ENCODE results near the gene BGN.

The BGN gene

DNA sequence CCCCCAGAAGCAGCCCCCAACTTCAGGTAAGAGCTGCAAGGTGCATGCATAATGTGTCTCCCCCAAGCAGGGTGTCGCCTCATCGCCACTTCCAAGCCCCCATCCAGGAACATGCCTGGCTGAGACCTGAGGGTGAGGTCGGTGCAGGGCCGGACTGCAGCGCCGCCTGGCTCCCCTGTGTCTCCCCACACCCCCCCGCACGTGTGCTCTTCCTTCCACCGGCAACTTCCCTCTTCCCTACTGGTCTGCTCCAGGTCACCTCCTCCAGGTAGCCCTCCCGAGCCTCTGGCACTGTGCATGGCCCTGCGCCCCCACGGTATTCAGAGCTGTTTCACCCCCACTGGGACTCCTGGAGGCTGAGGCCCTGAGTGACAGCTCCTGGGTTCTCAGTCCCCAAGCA lies 2.2 kb upstream of the BGN start:
- DNase-seq (ENCODE audit: low spot score in 2 of 2) (no peak), ATAC-seq (replicated peaks; ENCODE audit: extremely low read depth, poor library complexity, severe bottlenecking) (no peak)
- Mint-ChIP-seq H3K9me3 (no peaks in the 10 kb centered on the region), H3K27me3 (no peaks in the 10 kb centered on the region), H3K36me3 (ENCODE audit: insufficient read depth) (no peaks in the 10 kb centered on the region), H3K27ac (ENCODE audit: low read depth) (no peak overlapping the region), H3K4me3 (no peak overlapping the region), H3K4me1 (no peaks in the 10 kb centered on the region)

DNA sequence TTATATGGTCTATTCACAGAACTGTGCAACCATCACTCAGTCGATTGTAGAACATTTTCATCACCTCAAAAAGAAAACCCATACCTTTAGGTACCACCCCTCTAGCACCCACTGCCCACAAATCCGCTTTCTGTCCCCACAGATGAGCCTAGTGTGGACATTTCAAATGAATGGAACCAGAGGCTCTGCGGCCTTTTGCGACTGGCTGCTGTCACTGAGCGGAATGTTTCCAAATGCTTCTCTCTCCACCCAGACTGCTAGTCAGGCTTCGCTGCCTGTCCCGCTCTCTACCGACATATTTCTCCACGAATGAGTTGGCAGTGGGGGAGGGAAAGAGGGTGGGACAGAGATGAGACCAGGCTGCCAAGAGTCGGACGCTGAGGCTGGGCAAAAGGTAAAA lies 1.7 kb upstream of the BGN start:
- Mint-ChIP-seq H3K27ac (ENCODE audit: low read depth) (no peak overlapping the region), H3K36me3 (ENCODE audit: insufficient read depth) (no peaks in the 10 kb centered on the region), H3K4me1 (no peaks in the 10 kb centered on the region), H3K4me3 (no peak overlapping the region), H3K27me3 (no peaks in the 10 kb centered on the region), H3K9me3 (no peaks in the 10 kb centered on the region)
- DNase-seq (ENCODE audit: low spot score in 2 of 2) (no peak), ATAC-seq (replicated peaks; ENCODE audit: extremely low read depth, poor library complexity, severe bottlenecking) (no peak)

DNA sequence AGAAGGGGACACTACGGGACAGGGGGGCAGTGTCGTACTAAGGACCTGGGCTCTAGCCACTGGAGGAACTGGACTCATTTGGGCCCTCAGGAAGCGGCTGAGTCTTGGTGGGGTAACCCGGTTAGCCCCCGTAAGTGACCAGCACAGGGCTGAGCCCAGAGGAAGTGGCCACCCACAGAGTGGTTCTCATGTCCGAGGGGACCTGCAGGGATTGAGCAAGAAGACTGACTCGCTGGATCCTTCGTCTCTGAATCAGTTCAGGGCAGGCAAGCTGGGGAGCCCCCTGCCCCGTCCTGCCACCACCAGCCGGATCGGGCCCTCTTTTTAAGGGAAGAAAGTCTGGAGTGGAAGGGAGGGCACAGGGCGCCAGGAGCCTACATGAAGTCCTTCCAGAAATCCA lies 719 bp upstream of the BGN start:
- DNase-seq (ENCODE audit: low spot score in 2 of 2) (no peak), ATAC-seq (replicated peaks; ENCODE audit: extremely low read depth, poor library complexity, severe bottlenecking) (no peak)
- H3K4me1 Mint-ChIP-seq: no peaks in the 10 kb centered on the region
- no peaks in the 10 kb centered on the region for H3K36me3 Mint-ChIP-seq (ENCODE audit: insufficient read depth)
- H3K9me3 Mint-ChIP-seq: no peaks in the 10 kb centered on the region
- no peaks in the 10 kb centered on the region for H3K27me3 Mint-ChIP-seq
- no peak overlapping the region for H3K4me3 Mint-ChIP-seq
- no peak overlapping the region for H3K27ac Mint-ChIP-seq (ENCODE audit: low read depth)

DNA sequence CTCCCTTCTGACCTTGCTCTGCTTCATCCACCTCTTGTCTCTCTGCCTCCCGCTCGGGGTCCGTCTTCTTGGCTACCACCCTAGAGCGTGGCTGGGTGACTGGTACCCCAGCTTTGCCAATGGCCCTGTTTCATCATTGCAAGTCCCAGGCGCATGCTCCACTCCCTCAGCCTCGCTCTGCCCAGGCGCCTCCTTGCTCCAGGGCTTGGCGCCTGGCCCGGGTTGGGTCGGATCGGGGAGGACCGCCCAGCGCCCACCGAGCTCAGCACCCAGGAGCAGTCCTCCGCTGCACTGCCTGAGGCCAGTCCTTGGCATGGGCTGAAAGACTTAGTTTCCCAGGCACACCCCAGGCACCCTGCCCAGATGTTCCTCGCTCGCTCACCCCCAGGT lies 577 bp downstream of the BGN start:
- H3K4me1 Mint-ChIP-seq: no peaks in the 10 kb centered on the region
- H3K27me3 Mint-ChIP-seq: no peaks in the 10 kb centered on the region
- no peaks in the 10 kb centered on the region for H3K36me3 Mint-ChIP-seq (ENCODE audit: insufficient read depth)
- no peaks in the 10 kb centered on the region for H3K9me3 Mint-ChIP-seq
- H3K4me3 Mint-ChIP-seq: no peak overlapping the region
- ATAC-seq (replicated peaks; ENCODE audit: extremely low read depth, poor library complexity, severe bottlenecking) (no peak), DNase-seq (ENCODE audit: low spot score in 2 of 2) (no peak)
- no peak overlapping the region for H3K27ac Mint-ChIP-seq (ENCODE audit: low read depth)

DNA sequence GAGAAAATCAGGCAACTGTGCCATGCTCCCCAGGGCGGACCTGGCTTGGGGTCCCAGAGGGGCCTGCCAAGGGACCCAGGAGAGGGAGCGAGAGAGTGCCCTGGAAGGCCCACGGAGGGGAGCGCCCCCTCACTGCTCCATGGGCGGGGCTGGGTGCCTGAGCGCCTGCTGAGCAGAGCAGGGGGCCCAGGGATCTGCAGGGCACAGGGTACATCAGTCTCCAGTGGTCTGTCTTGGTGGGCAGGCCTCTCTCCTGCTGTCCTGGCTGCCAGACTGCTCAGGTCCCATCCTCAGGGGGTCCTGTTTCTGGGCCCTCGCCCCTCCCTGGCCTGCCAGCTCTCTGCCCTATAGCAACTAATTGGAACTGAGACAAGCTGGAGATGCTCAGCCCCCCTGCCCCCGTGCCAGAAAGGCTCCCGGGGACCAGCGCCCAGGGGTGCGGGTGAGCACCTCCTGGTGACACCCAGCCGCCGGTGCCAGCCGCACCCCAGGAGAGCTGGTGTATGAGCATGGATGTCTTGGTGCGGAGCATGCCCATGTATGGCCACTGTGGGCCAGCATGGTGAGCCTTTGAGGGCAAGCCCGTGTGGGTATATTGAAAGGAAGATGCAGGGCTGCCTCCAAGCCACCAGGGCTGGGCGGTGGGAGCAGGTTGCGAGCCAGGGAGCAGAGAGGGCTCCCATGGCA lies 1.3 kb downstream of the BGN start:
- ATAC-seq (replicated peaks; ENCODE audit: extremely low read depth, poor library complexity, severe bottlenecking) (no peak), DNase-seq (ENCODE audit: low spot score in 2 of 2) (no peak)
- Mint-ChIP-seq H3K27ac (ENCODE audit: low read depth) (no peak overlapping the region), H3K27me3 (no peaks in the 10 kb centered on the region), H3K4me1 (no peaks in the 10 kb centered on the region), H3K4me3 (no peak overlapping the region), H3K36me3 (ENCODE audit: insufficient read depth) (no peaks in the 10 kb centered on the region), H3K9me3 (no peaks in the 10 kb centered on the region)

DNA sequence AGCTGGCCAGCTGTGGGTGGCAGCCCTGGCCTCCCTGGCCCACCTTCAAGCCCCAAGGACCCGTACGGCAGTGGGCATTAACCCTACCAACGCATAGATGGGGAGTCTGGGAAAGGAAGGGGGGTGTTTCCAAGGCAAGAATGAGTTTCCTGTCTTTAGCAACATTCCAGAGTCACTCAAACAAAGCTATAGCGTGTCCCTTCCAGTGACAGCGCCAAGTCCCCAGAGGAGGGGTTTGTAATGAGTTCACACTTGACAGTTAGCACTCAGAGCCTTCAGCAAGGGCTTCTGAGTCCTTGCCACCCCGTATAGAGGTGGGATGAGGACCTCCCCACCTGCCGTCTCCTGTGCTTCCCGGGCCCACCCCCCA lies 1.8 kb downstream of the BGN start:
- ATAC-seq (replicated peaks; ENCODE audit: extremely low read depth, poor library complexity, severe bottlenecking): no peak
- Mint-ChIP-seq H3K36me3 (ENCODE audit: insufficient read depth) (no peaks in the 10 kb centered on the region), H3K4me1 (no peaks in the 10 kb centered on the region), H3K27me3 (no peaks in the 10 kb centered on the region), H3K4me3 (no peak overlapping the region), H3K9me3 (no peaks in the 10 kb centered on the region), H3K27ac (ENCODE audit: low read depth) (no peak overlapping the region)
- no peak for DNase-seq (ENCODE audit: low spot score in 2 of 2)

DNA sequence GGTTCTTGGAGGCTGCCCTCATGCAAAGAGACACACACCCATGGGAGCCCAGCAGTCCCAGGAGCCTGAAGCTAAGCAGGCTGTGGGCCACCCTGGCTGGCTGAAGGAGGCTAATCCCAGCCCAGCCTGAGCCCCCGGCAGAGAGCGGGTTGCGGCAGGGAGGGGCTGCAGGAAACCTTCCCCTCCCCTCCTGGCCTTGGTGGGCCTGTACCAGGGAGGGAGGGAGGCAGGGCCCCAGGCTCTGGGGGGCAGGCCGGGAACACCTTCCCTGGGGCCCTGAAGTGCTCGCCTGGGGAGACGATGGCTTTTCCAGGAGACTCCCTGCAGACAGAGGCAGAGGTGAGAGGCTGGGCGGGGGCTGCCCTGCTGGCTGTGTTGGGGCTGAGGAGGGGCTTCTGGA lies 3.7 kb downstream of the BGN start:
- peaks cover 1% of the 10 kb centered on the region for H3K36me3 Mint-ChIP-seq (ENCODE audit: insufficient read depth)
- no peaks in the 10 kb centered on the region for H3K9me3 Mint-ChIP-seq
- H3K4me3 Mint-ChIP-seq: no peak overlapping the region
- ATAC-seq (replicated peaks; ENCODE audit: extremely low read depth, poor library complexity, severe bottlenecking) (no peak), DNase-seq (ENCODE audit: low spot score in 2 of 2) (no peak)
- H3K27me3 Mint-ChIP-seq: no peaks in the 10 kb centered on the region
- no peaks in the 10 kb centered on the region for H3K4me1 Mint-ChIP-seq
- no peak overlapping the region for H3K27ac Mint-ChIP-seq (ENCODE audit: low read depth)

DNA sequence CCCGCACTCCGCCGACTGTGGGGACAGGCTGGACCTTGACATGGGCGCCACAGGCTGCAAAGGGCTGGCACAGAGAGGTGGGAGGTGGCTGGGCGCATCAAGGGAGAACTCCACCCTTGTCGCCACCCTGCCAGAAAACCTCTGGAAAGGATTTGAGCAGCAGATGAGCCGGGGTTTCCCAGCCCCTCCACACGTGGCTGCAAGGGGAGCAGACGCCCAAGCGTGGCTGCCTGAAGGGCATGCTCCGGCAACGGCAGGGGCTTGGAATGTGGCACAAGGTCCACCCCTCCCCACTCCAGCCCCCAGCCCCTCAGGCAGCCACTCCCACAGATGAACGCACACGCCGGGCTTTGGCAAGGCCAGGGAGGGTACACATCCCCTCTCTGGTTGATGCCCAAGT lies 4.6 kb downstream of the BGN start:
- no peak overlapping the region for H3K4me3 Mint-ChIP-seq
- no peaks in the 10 kb centered on the region for H3K9me3 Mint-ChIP-seq
- H3K36me3 Mint-ChIP-seq (ENCODE audit: insufficient read depth): peaks cover 1% of the 10 kb centered on the region
- no peaks in the 10 kb centered on the region for H3K4me1 Mint-ChIP-seq
- ATAC-seq (replicated peaks; ENCODE audit: extremely low read depth, poor library complexity, severe bottlenecking) (no peak), DNase-seq (ENCODE audit: low spot score in 2 of 2) (no peak)
- no peaks in the 10 kb centered on the region for H3K27me3 Mint-ChIP-seq
- H3K27ac Mint-ChIP-seq (ENCODE audit: low read depth): no peak overlapping the region

DNA sequence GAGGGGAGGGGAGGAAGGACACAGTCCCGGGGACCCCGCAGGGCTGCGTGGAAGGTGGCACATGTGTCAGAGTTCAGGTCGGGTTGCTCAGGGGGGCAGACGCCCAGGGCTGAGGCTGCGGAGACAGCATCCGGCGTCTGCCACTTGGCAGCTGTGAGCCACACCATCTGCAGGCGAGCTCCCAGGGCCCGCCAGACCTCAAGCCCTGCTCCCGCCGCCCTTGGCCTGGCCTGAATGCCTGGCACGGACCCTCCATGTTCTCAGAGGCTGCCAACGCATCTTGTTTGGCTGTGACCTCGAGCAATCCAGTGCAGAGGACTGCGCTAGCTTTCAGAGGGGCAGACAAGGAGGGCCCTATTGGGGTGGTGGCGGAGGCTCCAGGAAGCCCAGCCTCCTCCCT lies 5.1 kb downstream of the BGN start:
- Mint-ChIP-seq H3K27me3 (no peaks in the 10 kb centered on the region), H3K27ac (ENCODE audit: low read depth) (no peak overlapping the region), H3K4me1 (no peaks in the 10 kb centered on the region), H3K9me3 (no peaks in the 10 kb centered on the region), H3K36me3 (ENCODE audit: insufficient read depth) (peaks cover 1% of the 10 kb centered on the region), H3K4me3 (no peak overlapping the region)
- ATAC-seq (replicated peaks; ENCODE audit: extremely low read depth, poor library complexity, severe bottlenecking): no peak
- no peak for DNase-seq (ENCODE audit: low spot score in 2 of 2)

DNA sequence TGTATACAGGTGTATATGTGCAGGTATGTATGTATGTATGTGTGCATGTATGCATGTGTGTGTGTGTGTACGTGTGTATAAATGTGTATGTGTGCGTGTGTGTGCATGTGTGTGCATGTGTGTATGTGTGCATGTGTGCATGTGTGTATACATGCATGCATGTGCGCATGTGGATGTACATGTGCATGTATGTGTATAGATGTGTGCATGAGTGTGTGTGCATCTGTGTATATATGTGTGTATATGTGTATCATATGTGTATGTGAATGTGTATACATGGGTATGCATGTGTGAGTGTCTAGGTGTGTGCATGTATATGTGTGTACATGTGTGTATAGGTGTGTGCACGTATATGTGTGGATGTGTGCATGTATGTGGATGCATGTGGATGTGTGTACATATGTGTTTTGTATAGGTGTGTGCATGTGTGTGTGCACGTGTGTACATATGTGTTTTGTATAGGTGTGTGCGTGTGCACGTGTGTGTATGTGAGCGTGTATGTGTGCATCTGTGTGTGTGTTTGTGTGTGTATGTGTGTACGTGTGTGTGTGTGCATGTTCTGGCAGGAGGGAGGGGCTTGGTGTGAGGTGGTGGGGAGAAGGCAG lies 6.0 kb downstream of the BGN start:
- Mint-ChIP-seq H3K4me3 (no peak overlapping the region), H3K27me3 (no peaks in the 10 kb centered on the region), H3K9me3 (no peaks in the 10 kb centered on the region), H3K4me1 (no peaks in the 10 kb centered on the region), H3K27ac (ENCODE audit: low read depth) (no peak overlapping the region), H3K36me3 (ENCODE audit: insufficient read depth) (peaks cover 1% of the 10 kb centered on the region)
- no peak for DNase-seq (ENCODE audit: low spot score in 2 of 2)
- no peak for ATAC-seq (replicated peaks; ENCODE audit: extremely low read depth, poor library complexity, severe bottlenecking)

DNA sequence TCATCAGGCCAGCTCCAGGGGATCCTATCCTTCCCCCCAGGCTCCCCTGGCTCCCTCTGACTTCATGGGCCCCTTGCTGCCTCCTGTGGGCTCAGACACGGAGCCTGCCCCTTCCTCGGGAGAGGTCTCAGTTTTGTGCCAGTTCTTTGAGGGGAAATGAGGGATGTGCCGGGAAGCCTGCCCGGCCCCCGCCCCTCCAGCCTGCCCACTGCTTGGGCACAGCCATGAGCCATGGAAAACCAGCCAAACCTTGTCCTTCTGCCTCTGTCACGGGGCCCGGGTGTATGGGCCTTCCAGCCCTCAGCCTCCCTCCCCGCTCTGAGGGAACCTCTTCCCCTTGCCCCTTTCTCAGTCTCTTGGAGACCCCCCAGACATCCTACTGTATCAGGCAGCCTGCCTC lies 6.8 kb downstream of the BGN start:
- no peaks in the 10 kb centered on the region for H3K9me3 Mint-ChIP-seq
- peaks cover 1% of the 10 kb centered on the region for H3K36me3 Mint-ChIP-seq (ENCODE audit: insufficient read depth)
- ATAC-seq (replicated peaks; ENCODE audit: extremely low read depth, poor library complexity, severe bottlenecking) (no peak), DNase-seq (ENCODE audit: low spot score in 2 of 2) (no peak)
- H3K4me1 Mint-ChIP-seq: no peaks in the 10 kb centered on the region
- H3K27me3 Mint-ChIP-seq: no peaks in the 10 kb centered on the region
- H3K4me3 Mint-ChIP-seq: no peak overlapping the region
- H3K27ac Mint-ChIP-seq (ENCODE audit: low read depth): no peak overlapping the region

DNA sequence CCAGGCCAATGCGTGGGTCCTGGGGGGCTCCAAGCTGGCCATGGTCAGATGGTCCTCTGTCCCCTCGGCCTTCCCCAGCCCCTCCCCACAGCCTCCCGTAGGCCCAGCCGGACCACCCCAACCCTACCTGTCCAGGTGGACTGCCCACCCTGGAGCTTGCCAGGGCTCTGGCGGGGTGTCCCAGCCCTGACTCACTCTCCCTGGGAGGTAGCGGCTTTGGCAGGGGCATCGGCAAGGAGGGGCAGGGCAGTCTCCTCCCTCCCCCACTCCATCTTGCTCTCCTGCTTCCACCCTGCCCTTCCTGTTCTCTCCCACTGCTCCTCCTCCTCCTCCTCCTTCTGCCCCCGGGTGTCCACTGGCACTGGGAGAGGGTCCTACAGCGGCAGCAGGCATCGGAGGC lies 7.4 kb downstream of the BGN start:
- Mint-ChIP-seq H3K27ac (ENCODE audit: low read depth) (no peak overlapping the region), H3K36me3 (ENCODE audit: insufficient read depth) (peaks cover 1% of the 10 kb centered on the region), H3K9me3 (no peaks in the 10 kb centered on the region), H3K4me1 (no peaks in the 10 kb centered on the region), H3K27me3 (no peaks in the 10 kb centered on the region), H3K4me3 (no peak overlapping the region)
- DNase-seq (ENCODE audit: low spot score in 2 of 2) (no peak), ATAC-seq (replicated peaks; ENCODE audit: extremely low read depth, poor library complexity, severe bottlenecking) (no peak)

DNA sequence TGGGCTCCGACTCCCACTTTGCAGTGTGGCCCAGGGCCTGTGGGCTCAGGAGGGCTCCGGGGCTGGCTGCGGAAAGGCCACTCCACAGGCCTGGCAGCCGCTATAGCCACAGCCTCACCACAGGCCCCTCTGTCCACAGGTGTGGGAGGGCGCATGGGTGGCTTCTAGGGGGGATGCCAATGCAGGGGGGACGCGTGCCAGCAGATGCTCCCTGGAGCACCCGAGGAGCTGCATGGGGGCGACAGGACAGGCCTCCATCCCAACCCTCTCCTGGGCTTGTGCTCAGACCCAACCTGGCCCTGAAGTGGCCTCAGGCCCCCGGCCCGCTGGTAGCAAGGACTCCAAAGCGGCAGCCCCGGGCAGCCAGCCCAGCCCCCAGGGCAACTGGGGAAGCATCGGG lies 8.0 kb downstream of the BGN start:
- ATAC-seq (replicated peaks; ENCODE audit: extremely low read depth, poor library complexity, severe bottlenecking) (no peak), DNase-seq (ENCODE audit: low spot score in 2 of 2) (no peak)
- Mint-ChIP-seq H3K4me1 (no peaks in the 10 kb centered on the region), H3K4me3 (no peak overlapping the region), H3K27ac (ENCODE audit: low read depth) (no peak overlapping the region), H3K9me3 (no peaks in the 10 kb centered on the region), H3K36me3 (ENCODE audit: insufficient read depth) (peaks cover 1% of the 10 kb centered on the region), H3K27me3 (no peaks in the 10 kb centered on the region)

All from central memory CD8-positive, alpha-beta T cell (primary cell).